ENCODE measurements around the gene OGFOD3.

DNA sequence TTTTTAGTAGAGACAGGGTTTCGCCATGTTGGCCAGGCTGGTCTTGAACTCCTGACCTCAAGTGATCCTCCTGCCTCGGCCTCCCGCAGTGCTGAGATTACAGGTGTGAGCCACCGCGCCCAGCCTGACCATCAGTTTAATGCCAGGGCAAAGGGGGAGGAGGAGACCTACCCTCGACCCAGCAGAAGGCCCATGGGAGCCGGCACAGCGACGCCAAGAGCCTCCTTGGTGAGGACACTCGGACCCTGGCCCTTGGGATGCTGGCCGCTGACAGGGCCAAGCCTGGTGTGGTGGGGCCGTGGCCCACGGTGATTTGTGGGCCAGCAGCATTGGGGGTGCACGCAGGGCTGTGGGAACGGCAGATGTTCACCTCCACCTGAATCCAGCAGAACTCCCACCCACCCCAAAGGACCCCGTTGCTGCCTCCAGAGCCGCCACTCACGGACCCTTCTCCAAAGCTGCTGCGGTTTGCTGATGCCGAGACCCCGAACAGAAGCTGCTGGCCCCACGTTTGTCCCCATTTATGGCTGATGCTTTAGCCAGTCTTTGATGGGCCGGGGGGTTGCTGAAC, 26.8 kb downstream of the OGFOD3 start:
- TF ChIP-seq EZH2 (IDR thresholded peaks at IDR 0.05; ENCODE audit: insufficient read depth, poor library complexity, severe bottlenecking): no peak
- no peak for TF ChIP-seq EZH2phosphoT487 (IDR thresholded peaks at IDR 0.05; ENCODE audit: insufficient read depth, low read depth)

Data from GM23248 (cell line).